Lower leg skin (tissue), 4 donors: ENCODE measurements around the gene FAM118A. TPM values are rescaled to one million over a fixed set of nuclear protein-coding genes. Genes with fewer than 3 reads are reported as not detected.
"Not testable (repeated sequence)": the region's sequence is repeated elsewhere in the genome, so short reads cannot be mapped to it uniquely, and the experiment has no call there.

ENCODE experiments used
- DNase-seq, 2 donors: peaks; one replicate each; pipeline ENCODE4 v3.0.0-alpha.2; 2019; ENCODE audit warnings: low spot score in 2 of 2
- H3K4me3 ChIP-seq: fragments of 200-600 bp; sonication (generic); 2 replicates; pipeline ENCODE4 v1.5.1; 2017; ENCODE audit warnings: mild to moderate bottlenecking, low read depth; ENCODE audit not compliant: poor library complexity, severe bottlenecking
- POLR2A ChIP-seq, 2 donors: fragments of 450-650 bp; IDR thresholded peaks; one replicate each; pipeline ENCODE4 v1.6.1; 2016 to 2017; ENCODE audit warnings: antibody characterized with exemption in 2 of 2, mild to moderate bottlenecking in 1 of 2, moderate library complexity in 1 of 2
- WGBS, 2 donors: methylation state at CpG; one replicate each; pipeline ENCODE4 v1.1.5; 2018; 5-methylcytosine and 5-hydroxymethylcytosine counted together
- intact Hi-C: fragments of 100-400 bp; cut with DNase I; formaldehyde crosslinking; loops from one replicate; pipeline ENCODE4 v1.15.0; 2023; ENCODE audit warnings: low total_unique reads
- total RNA-seq, 4 donors: library from RNA; depleted of rRNA; stranded (reverse); fragments of >200 nt; gene quantifications; one replicate each; pipeline ENCODE4 v1.1.0, GENCODE V29; 2016
- TF ChIP-seq, protein P1 (sequence below), 3 donors: fragments of 450-650 bp; IDR thresholded peaks; one replicate each; pipeline ENCODE4 v1.5.1; 2016; ENCODE audit warnings: antibody characterized with exemption in 3 of 3, mild to moderate bottlenecking in 3 of 3, moderate library complexity in 2 of 3

Gene FAM118A
- total RNA-seq, 4 donors from 2014 or later: 11.9 to 40.7 (median 25.0) TPM

- H3K4me3 ChIP-seq: no peak overlapping the region
- WGBS, 2 donors: 100% methylated on average over 1 of the region's 1 CpG
- no peak for TF ChIP-seq POLR2A (IDR thresholded peaks at IDR 0.05)
- TF ChIP-seq, protein P1, sequence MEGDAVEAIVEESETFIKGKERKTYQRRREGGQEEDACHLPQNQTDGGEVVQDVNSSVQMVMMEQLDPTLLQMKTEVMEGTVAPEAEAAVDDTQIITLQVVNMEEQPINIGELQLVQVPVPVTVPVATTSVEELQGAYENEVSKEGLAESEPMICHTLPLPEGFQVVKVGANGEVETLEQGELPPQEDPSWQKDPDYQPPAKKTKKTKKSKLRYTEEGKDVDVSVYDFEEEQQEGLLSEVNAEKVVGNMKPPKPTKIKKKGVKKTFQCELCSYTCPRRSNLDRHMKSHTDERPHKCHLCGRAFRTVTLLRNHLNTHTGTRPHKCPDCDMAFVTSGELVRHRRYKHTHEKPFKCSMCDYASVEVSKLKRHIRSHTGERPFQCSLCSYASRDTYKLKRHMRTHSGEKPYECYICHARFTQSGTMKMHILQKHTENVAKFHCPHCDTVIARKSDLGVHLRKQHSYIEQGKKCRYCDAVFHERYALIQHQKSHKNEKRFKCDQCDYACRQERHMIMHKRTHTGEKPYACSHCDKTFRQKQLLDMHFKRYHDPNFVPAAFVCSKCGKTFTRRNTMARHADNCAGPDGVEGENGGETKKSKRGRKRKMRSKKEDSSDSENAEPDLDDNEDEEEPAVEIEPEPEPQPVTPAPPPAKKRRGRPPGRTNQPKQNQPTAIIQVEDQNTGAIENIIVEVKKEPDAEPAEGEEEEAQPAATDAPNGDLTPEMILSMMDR (IDR thresholded peaks at IDR 0.05): no peak
- no peak for DNase-seq
- intact Hi-C loops: no loop called here
These were observed 48.4 kb downstream of the FAM118A start for GRCh38 chr22:45358127-45358526.

- TF ChIP-seq, protein P1 (IDR thresholded peaks at IDR 0.05): no peak
- TF ChIP-seq POLR2A (IDR thresholded peaks at IDR 0.05): no peak
- WGBS, 2 donors: 78 to 83% methylated on average over 4 of the region's 4 CpGs
- intact Hi-C loops: no loop called here
- H3K4me3 ChIP-seq: no peak overlapping the region
- no peak for DNase-seq
These were observed 49.9 kb downstream of the FAM118A start for GRCh38 chr22:45359627-45360026.

- intact Hi-C loops: no loop called here
- WGBS, 2 donors: 80 to 83% methylated on average over 3 of the region's 3 CpGs
- TF ChIP-seq, protein P1 (IDR thresholded peaks at IDR 0.05): no peak
- TF ChIP-seq POLR2A (IDR thresholded peaks at IDR 0.05): no peak
- no peak overlapping the region for H3K4me3 ChIP-seq
- no peak for DNase-seq
These were observed 57.0 kb downstream of the FAM118A start for GRCh38 chr22:45366713-45367112.

DNA sequence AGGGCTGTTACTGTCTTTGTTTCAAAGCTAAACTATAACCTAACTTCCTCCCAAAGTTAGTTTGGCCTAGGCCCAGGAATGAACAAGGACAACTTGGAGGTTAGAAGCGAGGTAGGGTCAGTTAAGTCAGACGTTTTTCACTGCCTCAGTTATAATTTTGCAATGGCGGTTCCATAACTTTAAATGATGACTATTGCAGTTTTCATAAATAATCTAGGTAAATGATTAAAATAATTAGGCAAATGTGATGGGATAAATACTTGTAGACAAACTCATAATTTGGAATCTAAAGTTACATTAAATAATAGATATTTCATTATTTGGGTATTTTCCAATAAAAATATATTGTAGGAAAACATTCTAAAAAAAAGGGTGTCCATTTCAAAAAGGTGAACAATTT is 63.9 kb downstream of the FAM118A start:
- intact Hi-C loops: not testable (repeated sequence)
- 88 to 90% methylated on average over 3 of the region's 3 CpGs for WGBS, 2 donors

GRCh38 chr22:45376009-45376408 is 66.3 kb downstream of the FAM118A start:
- WGBS, 2 donors: 73 to 77% methylated on average over 3 of the region's 3 CpGs
- intact Hi-C loops: no loop called here

More for the DNA sequence above, 63.9 kb downstream of the FAM118A start:
- DNase-seq, H3K4me3 ChIP-seq: not testable (repeated sequence)

DNA sequence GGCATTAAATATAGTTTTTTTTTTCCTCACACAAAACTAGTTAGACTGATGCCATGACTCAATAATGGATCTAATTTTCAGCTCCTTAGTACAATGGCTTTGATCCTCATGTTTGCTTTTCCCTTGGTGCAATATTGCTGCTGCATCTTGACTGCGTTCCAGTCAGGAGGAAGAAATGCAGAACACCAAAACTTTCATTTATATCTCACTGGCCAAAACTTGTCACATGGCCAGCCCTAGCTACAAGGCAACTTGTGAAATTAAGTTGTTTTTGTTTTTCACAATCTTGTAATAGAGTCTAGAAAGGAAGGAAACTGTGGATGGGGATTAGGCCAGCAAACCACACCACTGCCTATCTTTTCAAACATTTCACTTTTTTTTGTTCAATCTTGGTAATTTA is 67.0 kb downstream of the FAM118A start:
- TF ChIP-seq, protein P1 (IDR thresholded peaks at IDR 0.05): no peak
- TF ChIP-seq POLR2A (IDR thresholded peaks at IDR 0.05): no peak

More at GRCh38 chr22:45376009-45376408, 66.3 kb downstream of the FAM118A start:
- H3K4me3 ChIP-seq: no peak overlapping the region
- no peak for DNase-seq
- no peak for TF ChIP-seq POLR2A (IDR thresholded peaks at IDR 0.05)
- TF ChIP-seq, protein P1 (IDR thresholded peaks at IDR 0.05): no peak

More for the DNA sequence above, 67.0 kb downstream of the FAM118A start:
- 71 to 74% methylated on average over 1 of the region's 1 CpG for WGBS, 2 donors
- intact Hi-C loops: no loop called here
- H3K4me3 ChIP-seq: no peak overlapping the region
- DNase-seq: peak; percentile 25 to 86
